Endothelial cell of umbilical vein (primary cell): ENCODE data around the gene GAPVD1. TPM values are rescaled to one million over a fixed set of nuclear protein-coding genes. Genes with fewer than 3 reads are reported as not detected.

Source experiments
- BruUV-seq: library from RNA; stranded (reverse); fragments of 400-500 nt; replicated peaks from 2 replicates; lab custom pipeline; 2021; lab: Mats Ljungman, UMichigan
- CTCF ChIA-PET: fragments of 300-600, 350-600 bp; sonication (Branson Sonifier 250); formaldehyde crosslinking; loops from one replicate; lab custom pipeline; 2021; ENCODE audit warnings: antibody characterized with exemption, inconsistent platforms; lab: Charles Lee
- POLR2A ChIA-PET: fragments of 300-600, 350-600 bp; sonication (Branson Sonifier 250); formaldehyde crosslinking; loops from one replicate; lab custom pipeline; 2021; ENCODE audit warnings: antibody characterized with exemption, inconsistent platforms; lab: Charles Lee
- DNase-seq: peaks from one replicate; pipeline ENCODE4 v3.0.0-alpha.2; 2011; ENCODE audit warnings: low read depth, low spot score
- FAIRE-seq: peaks from 2 replicates; lab custom pipeline; 2011; peaks lifted over from hg19 to GRCh38; lab: Jason Lieb, UNC
- H2AFZ ChIP-seq: 2 replicates; pipeline ENCODE4 v1.6.0; 2012; ENCODE audit warnings: low read depth, low read length, control low read depth, inconsistent platforms
- H3K27ac ChIP-seq: 2 replicates; pipeline ENCODE4 v1.5.1; 2011; ENCODE audit warnings: low read depth, mild to moderate bottlenecking, control low read depth, low read length, moderate library complexity; ENCODE audit not compliant: insufficient read depth
- H3K27me3 ChIP-seq, 2 experiments: 2 replicates each; pipeline versions ENCODE4 v1.6.0 to v1.6.1; 2011; ENCODE audit warnings: low read length in 2 of 2, mixed read lengths in 1 of 2; ENCODE audit not compliant: control insufficient read depth in 2 of 2, insufficient read depth in 2 of 2
- H3K36me3 ChIP-seq, 2 experiments: 2 replicates in 1 of 2; 3 replicates in 1 of 2; pipeline ENCODE4 v1.5.1; 2011; ENCODE audit warnings: low read length in 2 of 2, mild to moderate bottlenecking in 1 of 2, moderate library complexity in 1 of 2; ENCODE audit not compliant: control insufficient read depth in 2 of 2, insufficient read depth in 2 of 2; ENCODE audit errors: extremely low read depth in 1 of 2
- H3K4me1 ChIP-seq: 3 replicates; pipeline ENCODE4 v1.5.1; 2011; ENCODE audit warnings: mild to moderate bottlenecking, low read length; ENCODE audit not compliant: control insufficient read depth, insufficient read depth; ENCODE audit errors: extremely low read depth
- H3K4me2 ChIP-seq: 2 replicates; pipeline ENCODE4 v1.6.1; 2011; ENCODE audit warnings: low read length, control low read depth, mixed read lengths; ENCODE audit not compliant: insufficient read depth
- H3K4me3 ChIP-seq, 3 experiments: fragments of 200-600 bp in 1 of 3; sonication (generic), shearing (Covaris generic) in 1 of 3; replicated peaks in 1 of 3; 2 replicates each; pipeline ENCODE4 v1.5.1; 2011 to 2016; ENCODE audit warnings: control low read depth in 3 of 3, low read length in 3 of 3, mild to moderate bottlenecking in 2 of 3, inconsistent platforms in 1 of 3, low read depth in 1 of 3, moderate library complexity in 1 of 3; ENCODE audit not compliant: insufficient read depth in 1 of 3
- H3K79me2 ChIP-seq: 2 replicates; pipeline ENCODE4 v1.6.0; 2012; ENCODE audit warnings: low read length, inconsistent platforms; ENCODE audit not compliant: control insufficient read depth, insufficient read depth
- H3K9ac ChIP-seq: replicated peaks from 2 replicates; pipeline ENCODE3; 2011; ENCODE audit warnings: low read length, control low read depth; ENCODE audit not compliant: insufficient read depth; ENCODE audit errors: extremely low read depth
- H3K9me1 ChIP-seq: replicated peaks from 3 replicates; pipeline ENCODE4 v1.6.0; 2011; ENCODE audit warnings: mild to moderate bottlenecking, low read length; ENCODE audit not compliant: control insufficient read depth, insufficient read depth; ENCODE audit errors: extremely low read depth
- H3K9me3 ChIP-seq: replicated peaks from 2 replicates; pipeline ENCODE4 v1.5.1; 2012; ENCODE audit warnings: low read length, inconsistent platforms; ENCODE audit not compliant: control insufficient read depth, insufficient read depth
- H4K20me1 ChIP-seq: replicated peaks from 2 replicates; pipeline ENCODE3; 2011; ENCODE audit warnings: mild to moderate bottlenecking, low read length; ENCODE audit not compliant: control insufficient read depth, insufficient read depth; ENCODE audit errors: extremely low read depth
- EZH2 ChIP-seq: IDR thresholded peaks from 2 replicates; pipeline ENCODE4 v1.6.1; 2012; ENCODE audit warnings: borderline replicate concordance, low read depth, mild to moderate bottlenecking, moderate library complexity, low read length, inconsistent platforms; ENCODE audit not compliant: severe bottlenecking
- FOS ChIP-seq: IDR thresholded peaks from 2 replicates; pipeline ENCODE4 v1.6.1; 2011; ENCODE audit warnings: mild to moderate bottlenecking, low read length, moderate library complexity, borderline replicate concordance; ENCODE audit not compliant: insufficient read depth
- GATA2 ChIP-seq: IDR thresholded peaks from 2 replicates; pipeline ENCODE4 v1.7.0; 2011; ENCODE audit warnings: low read depth, mild to moderate bottlenecking, moderate library complexity, mixed read lengths, low read length; ENCODE audit not compliant: insufficient read length, insufficient read depth
- JUN ChIP-seq: IDR thresholded peaks from 2 replicates; pipeline ENCODE4 v1.6.1; 2011; ENCODE audit warnings: borderline replicate concordance, low read depth; ENCODE audit not compliant: insufficient read length, insufficient read depth
- MAX ChIP-seq: IDR thresholded peaks from 2 replicates; pipeline ENCODE4 v1.6.1; 2011; ENCODE audit not compliant: insufficient read depth, insufficient read length
- MYC ChIP-seq: IDR thresholded peaks from one replicate; pipeline ENCODE4 v1.6.1; 2011; ENCODE audit warnings: mild to moderate bottlenecking, low read depth, low read length
- POLR2A ChIP-seq: IDR thresholded peaks from 2 replicates; pipeline ENCODE4 v1.6.1; 2012; ENCODE audit warnings: low read depth, mild to moderate bottlenecking, control low read depth, low read length
- POLR2AphosphoS5 ChIP-seq: IDR thresholded peaks from 2 replicates; pipeline ENCODE4 v1.6.1; 2012; ENCODE audit warnings: low read depth, mild to moderate bottlenecking, control low read depth, low read length, moderate library complexity; ENCODE audit not compliant: insufficient read depth
- dilution Hi-C: fragments of 300-500 bp; cut with MboI; formaldehyde crosslinking; loops from one replicate; pipeline ENCODE4 v1.15.0; 2019; ENCODE audit warnings: low sequenced_read_pairs; ENCODE audit not compliant: extremely low pct_ligation_motif_present
- intact Hi-C: fragments of 100-400 bp; cut with micrococcal nuclease; formaldehyde crosslinking; loops from one replicate; pipeline ENCODE4 v1.10.0; 2022
- polyA plus RNA-seq, 4 experiments: library from polyadenylated mRNA; depleted of rRNA in 3 of 4; stranded (reverse) in 3 of 4; unstranded in 1 of 4; fragments of >200 nt; gene quantifications; 2 replicates each; pipeline versions ENCODE4 v1.2.1 to v1.2.3, GENCODE V29; 2011 to 2012; ENCODE audit warnings: missing spikeins in 1 of 4
- total RNA-seq: library from RNA; stranded (reverse); gene quantifications from 2 replicates; pipeline ENCODE4 v1.2.3, GENCODE V29; 2021
- TF ChIP-seq, protein P1 (sequence below), 2 donors: IDR thresholded peaks; 1 replicate in 1 of 2; 2 replicates in 1 of 2; pipeline ENCODE4 v1.5.1; 2011; ENCODE audit warnings: low read length in 2 of 2, mild to moderate bottlenecking in 2 of 2, moderate library complexity in 2 of 2, control low read depth in 1 of 2, inconsistent platforms in 1 of 2, low read depth in 1 of 2; ENCODE audit not compliant: insufficient read depth in 1 of 2; ENCODE audit errors: extremely low read depth in 1 of 2

Gene GAPVD1
- total and polyA plus RNA-seq, 2 donors (not counting 3 experiments of a cell fraction or from before 2014, with no cell fraction given), result 10.7 to 53.2 TPM

GRCh38 chr9:125268394-125269013, 6.9 kb downstream of the GAPVD1 start:
- H3K4me2 ChIP-seq, result no peak overlapping the region
- DNase-seq (no peak), FAIRE-seq (no peak)
- no peaks in the 10 kb centered on the region for H3K27me3 ChIP-seq
- H3K9me3 ChIP-seq, result no peaks in the 10 kb centered on the region
- ChIA-PET POLR2A (interaction anchor here (0.6 kb wide), 2 partner anchors 14 to 1117 kb away, joined by 5 to 6 read pairs; no protein-coding TSS in a partner anchor), CTCF (interaction anchor here (1.4 kb wide), 2 partner anchors 75 to 93 kb away, joined by 3 to 4 read pairs; no protein-coding TSS in a partner anchor)
- H3K9ac ChIP-seq, result no peak overlapping the region
- H3K9me1 ChIP-seq, result no peaks in the 10 kb centered on the region
- H3K4me3 ChIP-seq, result no peak overlapping the region
- dilution Hi-C loops (no loop called here), intact Hi-C loops (no loop called here)
- no TSS peak for BruUV-seq
- no peak overlapping the region for H2AFZ ChIP-seq
- H3K4me1 ChIP-seq, result peaks cover 9% of the 10 kb centered on the region
- H3K27ac ChIP-seq, result no peak overlapping the region
- peaks cover 0 to 2% of the 10 kb centered on the region in 2 experiments for H3K36me3 ChIP-seq
- no peak for TF ChIP-seq POLR2AphosphoS5
- TF ChIP-seq POLR2A, result no peak
- TF ChIP-seq MAX, result no peak
- no peak for TF ChIP-seq GATA2
- no peak for TF ChIP-seq MYC
- no peak for TF ChIP-seq FOS
- TF ChIP-seq, protein P1, sequence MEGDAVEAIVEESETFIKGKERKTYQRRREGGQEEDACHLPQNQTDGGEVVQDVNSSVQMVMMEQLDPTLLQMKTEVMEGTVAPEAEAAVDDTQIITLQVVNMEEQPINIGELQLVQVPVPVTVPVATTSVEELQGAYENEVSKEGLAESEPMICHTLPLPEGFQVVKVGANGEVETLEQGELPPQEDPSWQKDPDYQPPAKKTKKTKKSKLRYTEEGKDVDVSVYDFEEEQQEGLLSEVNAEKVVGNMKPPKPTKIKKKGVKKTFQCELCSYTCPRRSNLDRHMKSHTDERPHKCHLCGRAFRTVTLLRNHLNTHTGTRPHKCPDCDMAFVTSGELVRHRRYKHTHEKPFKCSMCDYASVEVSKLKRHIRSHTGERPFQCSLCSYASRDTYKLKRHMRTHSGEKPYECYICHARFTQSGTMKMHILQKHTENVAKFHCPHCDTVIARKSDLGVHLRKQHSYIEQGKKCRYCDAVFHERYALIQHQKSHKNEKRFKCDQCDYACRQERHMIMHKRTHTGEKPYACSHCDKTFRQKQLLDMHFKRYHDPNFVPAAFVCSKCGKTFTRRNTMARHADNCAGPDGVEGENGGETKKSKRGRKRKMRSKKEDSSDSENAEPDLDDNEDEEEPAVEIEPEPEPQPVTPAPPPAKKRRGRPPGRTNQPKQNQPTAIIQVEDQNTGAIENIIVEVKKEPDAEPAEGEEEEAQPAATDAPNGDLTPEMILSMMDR (IDR thresholded peaks at IDR 0.05; ENCODE audit: extremely low read depth in 1 of 2, insufficient read depth in 1 of 2, low read depth in 1 of 2, low read length in 2 of 2), result no peak
- TF ChIP-seq EZH2, result no peak
- no peak for TF ChIP-seq JUN
- peaks cover 62% of the 10 kb centered on the region for H3K79me2 ChIP-seq
- H4K20me1 ChIP-seq, result no peaks in the 10 kb centered on the region
